PFSK-1 (cell line): Measurements from ENCODE around the gene DZIP3.

Source experiments
- FOXP2 ChIP-seq: optimal IDR thresholded peaks from 2 replicates; pipeline ENCODE3; 2011; ENCODE audit warnings: borderline replicate concordance, control low read depth, inconsistent platforms; ENCODE audit not compliant: insufficient read depth; ENCODE audit errors: extremely low read length, extremely low read depth
- POLR2AphosphoS5 ChIP-seq: IDR thresholded peaks from 2 replicates; pipeline ENCODE4 v1.6.1; 2012; ENCODE audit warnings: low read depth, mild to moderate bottlenecking, control low read depth, low read length, moderate library complexity
- SIN3A ChIP-seq: IDR thresholded peaks from 2 replicates; pipeline ENCODE4 v1.6.1; 2012; ENCODE audit warnings: mild to moderate bottlenecking, low read length, moderate library complexity, borderline replicate concordance; ENCODE audit not compliant: insufficient read depth
- TAF1 ChIP-seq: IDR thresholded peaks from 2 replicates; pipeline ENCODE4 v1.6.1; 2012; ENCODE audit warnings: low read length, control low read depth, borderline replicate concordance; ENCODE audit not compliant: insufficient read depth
- TF ChIP-seq, protein P1 (sequence below), 2 experiments: IDR thresholded peaks; 2 replicates each; pipeline versions ENCODE4 v1.6.1 to v1.8.0; 2011 to 2012; ENCODE audit warnings: low read depth in 2 of 2, low read length in 2 of 2, control low read depth in 1 of 2, inconsistent platforms in 1 of 2, mild to moderate bottlenecking in 1 of 2, moderate library complexity in 1 of 2; ENCODE audit not compliant: insufficient read depth in 1 of 2

Gene DZIP3

DNA sequence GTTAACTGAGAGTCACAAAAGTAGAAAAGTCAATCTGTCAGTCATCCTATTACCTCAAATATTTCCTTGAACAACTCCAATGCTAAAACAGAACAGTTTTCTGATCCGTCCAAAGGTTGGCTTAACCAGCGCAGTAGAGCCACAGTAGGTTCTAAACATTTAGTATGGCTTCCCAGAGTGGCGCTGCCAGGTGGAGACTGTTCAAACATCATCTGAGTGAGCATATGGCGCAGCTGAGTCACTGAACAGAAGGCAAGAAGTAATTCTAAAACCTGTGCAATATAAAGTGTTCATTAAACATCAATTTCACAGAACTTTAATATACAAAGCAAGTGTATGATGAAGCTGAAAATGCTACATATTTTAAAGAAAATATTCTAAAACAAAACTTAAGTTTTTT lies 20.2 kb upstream of the DZIP3 start:
- TF ChIP-seq SIN3A = no peak
- TF ChIP-seq POLR2AphosphoS5 = no peak
- no peak for TF ChIP-seq TAF1
- no peak for TF ChIP-seq FOXP2
- TF ChIP-seq, protein P1, sequence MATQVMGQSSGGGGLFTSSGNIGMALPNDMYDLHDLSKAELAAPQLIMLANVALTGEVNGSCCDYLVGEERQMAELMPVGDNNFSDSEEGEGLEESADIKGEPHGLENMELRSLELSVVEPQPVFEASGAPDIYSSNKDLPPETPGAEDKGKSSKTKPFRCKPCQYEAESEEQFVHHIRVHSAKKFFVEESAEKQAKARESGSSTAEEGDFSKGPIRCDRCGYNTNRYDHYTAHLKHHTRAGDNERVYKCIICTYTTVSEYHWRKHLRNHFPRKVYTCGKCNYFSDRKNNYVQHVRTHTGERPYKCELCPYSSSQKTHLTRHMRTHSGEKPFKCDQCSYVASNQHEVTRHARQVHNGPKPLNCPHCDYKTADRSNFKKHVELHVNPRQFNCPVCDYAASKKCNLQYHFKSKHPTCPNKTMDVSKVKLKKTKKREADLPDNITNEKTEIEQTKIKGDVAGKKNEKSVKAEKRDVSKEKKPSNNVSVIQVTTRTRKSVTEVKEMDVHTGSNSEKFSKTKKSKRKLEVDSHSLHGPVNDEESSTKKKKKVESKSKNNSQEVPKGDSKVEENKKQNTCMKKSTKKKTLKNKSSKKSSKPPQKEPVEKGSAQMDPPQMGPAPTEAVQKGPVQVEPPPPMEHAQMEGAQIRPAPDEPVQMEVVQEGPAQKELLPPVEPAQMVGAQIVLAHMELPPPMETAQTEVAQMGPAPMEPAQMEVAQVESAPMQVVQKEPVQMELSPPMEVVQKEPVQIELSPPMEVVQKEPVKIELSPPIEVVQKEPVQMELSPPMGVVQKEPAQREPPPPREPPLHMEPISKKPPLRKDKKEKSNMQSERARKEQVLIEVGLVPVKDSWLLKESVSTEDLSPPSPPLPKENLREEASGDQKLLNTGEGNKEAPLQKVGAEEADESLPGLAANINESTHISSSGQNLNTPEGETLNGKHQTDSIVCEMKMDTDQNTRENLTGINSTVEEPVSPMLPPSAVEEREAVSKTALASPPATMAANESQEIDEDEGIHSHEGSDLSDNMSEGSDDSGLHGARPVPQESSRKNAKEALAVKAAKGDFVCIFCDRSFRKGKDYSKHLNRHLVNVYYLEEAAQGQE (IDR thresholded peaks at IDR 0.05; ENCODE audit: insufficient read depth in 1 of 2, low read depth in 2 of 2, low read length in 2 of 2) = no peak

DNA sequence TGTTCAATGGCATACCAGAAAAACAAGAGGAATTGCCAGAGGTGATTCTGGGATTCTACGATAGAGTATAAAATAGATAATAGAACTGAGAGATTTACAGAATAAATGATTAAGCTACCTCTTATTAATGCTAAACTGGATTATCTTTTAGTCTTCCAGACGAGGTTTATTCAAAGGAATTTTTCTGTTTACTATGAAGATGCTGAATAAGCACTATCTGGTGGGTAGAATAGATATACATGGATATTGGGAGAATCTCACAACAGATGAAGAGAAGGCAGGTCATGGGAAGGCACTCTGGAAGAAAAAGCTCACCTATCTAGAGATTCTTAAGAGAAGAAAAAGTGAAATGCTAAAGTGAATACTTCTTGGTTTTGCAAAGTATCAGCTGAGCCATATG lies 11.5 kb upstream of the DZIP3 start:
- TF ChIP-seq, protein P1 (IDR thresholded peaks at IDR 0.05; ENCODE audit: insufficient read depth in 1 of 2, low read depth in 2 of 2, low read length in 2 of 2) = no peak
- no peak for TF ChIP-seq FOXP2
- no peak for TF ChIP-seq TAF1
- no peak for TF ChIP-seq SIN3A
- no peak for TF ChIP-seq POLR2AphosphoS5

DNA sequence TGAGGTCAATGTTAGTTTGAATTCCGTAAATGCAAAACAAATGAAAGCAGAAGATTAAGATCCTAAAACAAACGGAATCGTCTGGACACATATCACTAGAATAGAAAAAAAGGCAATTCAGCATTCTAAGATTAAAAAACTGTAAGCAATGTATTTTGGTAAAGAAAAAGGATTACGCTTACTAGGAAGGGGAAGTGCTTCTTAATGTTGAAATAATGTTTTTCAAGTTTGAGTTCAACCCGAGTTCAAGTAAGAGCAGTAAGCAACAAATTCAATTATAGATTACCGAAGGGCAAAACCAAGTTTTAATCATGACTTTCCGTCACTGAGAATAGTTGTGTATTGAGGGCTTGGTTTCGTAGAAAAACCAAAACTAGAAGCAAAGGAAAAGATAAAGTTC lies 921 bp upstream of the DZIP3 start:
- TF ChIP-seq TAF1 (no peak), FOXP2 (no peak), SIN3A (no peak), POLR2AphosphoS5 (no peak)
- TF ChIP-seq, protein P1 (IDR thresholded peaks at IDR 0.05; ENCODE audit: insufficient read depth in 1 of 2, low read depth in 2 of 2, low read length in 2 of 2) = no peak

DNA sequence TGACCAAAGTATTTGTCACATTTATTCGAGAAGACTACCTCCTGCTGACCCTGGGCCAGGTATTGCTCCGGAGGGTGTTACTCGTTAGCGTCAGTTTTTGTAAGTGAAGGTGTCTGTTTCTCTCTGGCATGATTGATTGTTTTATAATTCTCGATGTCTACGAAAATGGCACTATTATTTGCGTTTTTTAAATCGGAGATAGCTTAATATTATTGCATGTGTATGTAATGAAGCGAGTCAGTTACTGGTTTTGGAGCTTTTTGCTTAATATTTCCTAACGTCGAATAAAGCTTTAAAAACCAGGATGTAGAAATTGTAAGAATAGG lies 439 bp downstream of the DZIP3 start:
- no peak for TF ChIP-seq TAF1
- TF ChIP-seq FOXP2 = no peak
- TF ChIP-seq POLR2AphosphoS5 = no peak
- TF ChIP-seq, protein P1 (IDR thresholded peaks at IDR 0.05; ENCODE audit: insufficient read depth in 1 of 2, low read depth in 2 of 2, low read length in 2 of 2) = no peak
- no peak for TF ChIP-seq SIN3A

DNA sequence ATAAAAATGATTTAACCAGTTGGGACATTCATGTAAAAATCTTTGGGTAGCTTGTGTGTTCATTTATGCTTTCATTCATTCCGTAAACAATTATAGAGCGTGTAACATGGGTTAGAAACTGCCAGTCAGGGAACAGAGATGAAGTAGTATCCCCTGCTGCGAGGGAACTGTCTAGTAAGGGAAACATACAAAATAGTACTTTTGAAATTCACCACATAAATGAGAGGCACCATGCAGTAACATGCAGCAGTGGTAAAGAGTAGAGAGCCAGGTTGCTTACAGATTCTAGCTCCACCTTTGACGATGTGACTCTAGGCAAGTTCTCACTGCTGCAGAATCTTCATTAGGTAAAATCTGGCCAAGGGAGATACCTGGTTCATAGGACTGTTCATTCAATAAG lies 938 bp downstream of the DZIP3 start:
- TF ChIP-seq, protein P1 (IDR thresholded peaks at IDR 0.05; ENCODE audit: insufficient read depth in 1 of 2, low read depth in 2 of 2, low read length in 2 of 2) = no peak
- TF ChIP-seq POLR2AphosphoS5 (no peak), TAF1 (no peak), FOXP2 (no peak), SIN3A (no peak)
